ENCODE results near the gene CENPX.

The CENPX gene

GRCh38 chr17:81968850-81969812 is 53.5 kb downstream of the CENPX start:
- H3K27ac ChIP-seq (ENCODE audit: low read length): no peak overlapping the region
- no peak overlapping the region for H3K9ac ChIP-seq (ENCODE audit: low read length)
- H3K4me1 ChIP-seq (ENCODE audit: control insufficient read depth, low read depth, low read length): peaks cover 10% of the 10 kb centered on the region
- no peaks in the 10 kb centered on the region for H3K9me3 ChIP-seq (ENCODE audit: control insufficient read depth, low read depth, low read length)
- no peaks in the 10 kb centered on the region for H3K36me3 ChIP-seq (ENCODE audit: control insufficient read depth, low read depth, low read length)
- H3K4me3 ChIP-seq (ENCODE audit: low read length): no peak overlapping the region
- peaks cover 54% of the 10 kb centered on the region for H3K27me3 ChIP-seq (ENCODE audit: control insufficient read depth, insufficient read depth, low read length)

Measured in iPS-18a (cell line).